Stimulated activated CD4-positive, alpha-beta T cell treated with anti-CD3 and anti-CD28 coated beads, TNF-alpha, amount 100 ng/mL, for 48 hours (primary cell): ENCODE results near the gene LEKR1.

Source experiments
- DNase-seq, 3 donors: peaks; one replicate each; pipeline ENCODE4 v3.0.0-alpha.2; 2020; ENCODE audit warnings: low read depth in 3 of 3

Gene LEKR1

GRCh38 chr3:157058392-157059071 is 232.4 kb downstream of the LEKR1 start:
- DNase-seq = no peak

- DNase-seq = no peak
Observed at GRCh38 chr3:157059181-157059580, 233.0 kb downstream of the LEKR1 start.

- DNase-seq = no peak
Observed at GRCh38 chr3:157059661-157060060, 233.5 kb downstream of the LEKR1 start.

GRCh38 chr3:157061265-157061664 is 235.1 kb downstream of the LEKR1 start:
- DNase-seq = no peak

GRCh38 chr3:157063469-157063868 is 237.3 kb downstream of the LEKR1 start:
- no peak for DNase-seq

- DNase-seq = no peak
Observed at GRCh38 chr3:157063926-157064325, 237.8 kb downstream of the LEKR1 start.

GRCh38 chr3:157064402-157064801 is 238.2 kb downstream of the LEKR1 start:
- DNase-seq = no peak

GRCh38 chr3:157065201-157065600 is 239.0 kb downstream of the LEKR1 start:
- no peak for DNase-seq

GRCh38 chr3:157066335-157067098 is 240.4 kb downstream of the LEKR1 start:
- DNase-seq = no peak

GRCh38 chr3:157067114-157067513 is 241.0 kb downstream of the LEKR1 start:
- no peak for DNase-seq

GRCh38 chr3:157069406-157069805 is 243.3 kb downstream of the LEKR1 start:
- no peak for DNase-seq

- no peak for DNase-seq
Observed at GRCh38 chr3:157069846-157070677, 243.9 kb downstream of the LEKR1 start.

GRCh38 chr3:157070678-157070999 is 244.5 kb downstream of the LEKR1 start:
- no peak for DNase-seq

- no peak for DNase-seq
Observed at GRCh38 chr3:157071744-157072525, 245.8 kb downstream of the LEKR1 start.

GRCh38 chr3:157073810-157074209 is 247.7 kb downstream of the LEKR1 start:
- DNase-seq = no peak

GRCh38 chr3:157074490-157074889 is 248.3 kb downstream of the LEKR1 start:
- no peak for DNase-seq

GRCh38 chr3:157074981-157075380 is 248.8 kb downstream of the LEKR1 start:
- no peak for DNase-seq

GRCh38 chr3:157075693-157076420 is 249.7 kb downstream of the LEKR1 start:
- no peak for DNase-seq

GRCh38 chr3:157077565-157077991 is 251.4 kb downstream of the LEKR1 start:
- no peak for DNase-seq

- DNase-seq = no peak
Observed at GRCh38 chr3:157078131-157078810, 252.1 kb downstream of the LEKR1 start.

- DNase-seq = no peak
Observed at GRCh38 chr3:157078811-157079185, 252.6 kb downstream of the LEKR1 start.
